ENCODE results near the gene KCTD3. TPM values are rescaled to one million over a fixed set of nuclear protein-coding genes. Genes with fewer than 3 reads are reported as not detected.

The KCTD3 gene
- total and polyA plus RNA-seq, 8 donors: 18.3 to 36.4 (median 24.8) TPM

- 37 to 41% methylated on average over 8 of the region's 8 CpGs for WGBS, 2 donors
- no peak for FAIRE-seq
- no peaks in the 10 kb centered on the region for H3K4me1 ChIP-seq
- no peak overlapping the region for H3K27ac ChIP-seq
- H3K36me3 ChIP-seq: no peaks in the 10 kb centered on the region
- no peak for TF ChIP-seq CTCF (IDR thresholded peaks at IDR 0.05)
- ATAC-seq: peak in 1 of 4 donors; percentile 18
- no peaks in the 10 kb centered on the region for H3K27me3 ChIP-seq
- H3K9me3 ChIP-seq: no peaks in the 10 kb centered on the region
- no peak for DNase-seq
- no peak overlapping the region for H3K4me3 ChIP-seq
- intact Hi-C loops (cut with DNase I): no loop called here
Observed at GRCh38 chr1:215523128-215523861, 43.8 kb upstream of the KCTD3 start.

GRCh38 chr1:215523906-215524305 is 43.2 kb upstream of the KCTD3 start:
- H3K36me3 ChIP-seq: no peaks in the 10 kb centered on the region
- TF ChIP-seq CTCF (IDR thresholded peaks at IDR 0.05): no peak
- FAIRE-seq (no peak), ATAC-seq (no peak), DNase-seq (no peak)
- no peak overlapping the region for H3K4me3 ChIP-seq
- no peaks in the 10 kb centered on the region for H3K4me1 ChIP-seq
- 8 to 13% methylated on average over 2 of the region's 2 CpGs for WGBS, 2 donors
- intact Hi-C loops (cut with DNase I): no loop called here
- no peaks in the 10 kb centered on the region for H3K27me3 ChIP-seq
- no peaks in the 10 kb centered on the region for H3K9me3 ChIP-seq
- H3K27ac ChIP-seq: no peak overlapping the region

- H3K27me3 ChIP-seq: no peaks in the 10 kb centered on the region
- H3K4me3 ChIP-seq: no peak overlapping the region
- no peaks in the 10 kb centered on the region for H3K36me3 ChIP-seq
- peak; percentile 90 for FAIRE-seq
- no peaks in the 10 kb centered on the region for H3K4me1 ChIP-seq
- no peaks in the 10 kb centered on the region for H3K9me3 ChIP-seq
- DNase-seq: no peak
- WGBS, 2 donors: 22 to 25% methylated on average over 7 of the region's 7 CpGs
- peak; percentile 38 to 63 (median 50) for TF ChIP-seq CTCF (IDR thresholded peaks at IDR 0.05)
- ATAC-seq: peak in 3 of 4 donors; percentile 64 to 79 (median 70)
- H3K27ac ChIP-seq: no peak overlapping the region
- intact Hi-C loops (cut with DNase I): no loop called here
Observed at GRCh38 chr1:215526147-215526845, 40.8 kb upstream of the KCTD3 start.

- DNase-seq (no peak), ATAC-seq (no peak), FAIRE-seq (no peak)
- no peaks in the 10 kb centered on the region for H3K27me3 ChIP-seq
- intact Hi-C loops (cut with DNase I): no loop called here
- no peaks in the 10 kb centered on the region for H3K9me3 ChIP-seq
- no peaks in the 10 kb centered on the region for H3K36me3 ChIP-seq
- TF ChIP-seq CTCF (IDR thresholded peaks at IDR 0.05): no peak
- H3K4me1 ChIP-seq: no peaks in the 10 kb centered on the region
- H3K27ac ChIP-seq: no peak overlapping the region
- H3K4me3 ChIP-seq: no peak overlapping the region
Observed at GRCh38 chr1:215526846-215527151, 40.3 kb upstream of the KCTD3 start.

GRCh38 chr1:215529111-215529510 is 38.0 kb upstream of the KCTD3 start:
- Histone ChIP-seq H3K27ac (no peak overlapping the region), H3K36me3 (no peaks in the 10 kb centered on the region), H3K4me1 (no peaks in the 10 kb centered on the region), H3K9me3 (no peaks in the 10 kb centered on the region), H3K4me3 (no peak overlapping the region), H3K27me3 (no peaks in the 10 kb centered on the region)
- 34 to 56% methylated on average over 4 of the region's 4 CpGs for WGBS, 2 donors
- DNase-seq (no peak), ATAC-seq (no peak), FAIRE-seq (no peak)
- intact Hi-C loops (cut with DNase I): no loop called here
- no peak for TF ChIP-seq CTCF (IDR thresholded peaks at IDR 0.05)
